ENCODE results near the gene PARP1.

DNA sequence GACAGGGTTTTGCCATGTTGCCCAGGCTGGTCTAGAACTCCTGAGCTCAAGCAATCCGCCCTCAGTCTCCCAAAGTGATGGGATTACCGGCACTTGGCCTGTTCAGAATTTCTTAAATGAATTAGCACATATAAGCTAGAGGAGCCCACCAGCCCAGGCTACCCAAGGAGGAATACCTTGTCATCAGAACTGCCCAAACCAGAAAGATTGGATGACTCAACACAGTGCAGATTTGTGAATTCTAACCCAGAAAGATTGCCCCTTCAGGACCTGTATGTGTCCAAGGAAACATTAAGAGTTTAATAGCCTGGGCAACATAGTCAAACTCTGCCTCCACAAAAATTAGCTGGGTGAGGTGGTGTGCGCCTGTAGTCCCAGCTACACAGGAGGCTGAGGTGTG lies 84.9 kb downstream of the PARP1 start:
- TF ChIP-seq, protein P1, sequence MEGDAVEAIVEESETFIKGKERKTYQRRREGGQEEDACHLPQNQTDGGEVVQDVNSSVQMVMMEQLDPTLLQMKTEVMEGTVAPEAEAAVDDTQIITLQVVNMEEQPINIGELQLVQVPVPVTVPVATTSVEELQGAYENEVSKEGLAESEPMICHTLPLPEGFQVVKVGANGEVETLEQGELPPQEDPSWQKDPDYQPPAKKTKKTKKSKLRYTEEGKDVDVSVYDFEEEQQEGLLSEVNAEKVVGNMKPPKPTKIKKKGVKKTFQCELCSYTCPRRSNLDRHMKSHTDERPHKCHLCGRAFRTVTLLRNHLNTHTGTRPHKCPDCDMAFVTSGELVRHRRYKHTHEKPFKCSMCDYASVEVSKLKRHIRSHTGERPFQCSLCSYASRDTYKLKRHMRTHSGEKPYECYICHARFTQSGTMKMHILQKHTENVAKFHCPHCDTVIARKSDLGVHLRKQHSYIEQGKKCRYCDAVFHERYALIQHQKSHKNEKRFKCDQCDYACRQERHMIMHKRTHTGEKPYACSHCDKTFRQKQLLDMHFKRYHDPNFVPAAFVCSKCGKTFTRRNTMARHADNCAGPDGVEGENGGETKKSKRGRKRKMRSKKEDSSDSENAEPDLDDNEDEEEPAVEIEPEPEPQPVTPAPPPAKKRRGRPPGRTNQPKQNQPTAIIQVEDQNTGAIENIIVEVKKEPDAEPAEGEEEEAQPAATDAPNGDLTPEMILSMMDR (IDR thresholded peaks at IDR 0.05 in 2 of 3, conservative IDR thresholded peaks at IDR 0.05 in 1 of 3; ENCODE audit: borderline replicate concordance in 1 of 3, insufficient read depth in 1 of 3, low read depth in 2 of 3, low read length in 2 of 3) = no peak
- TF ChIP-seq SP1 (IDR thresholded peaks at IDR 0.05; ENCODE audit: low read depth) = no peak
- TF ChIP-seq ELF1 (IDR thresholded peaks at IDR 0.05; ENCODE audit: borderline replicate concordance, low read depth) = no peak
- TF ChIP-seq EZH2 (IDR thresholded peaks at IDR 0.05) = no peak
- no peak for TF ChIP-seq ZFX (IDR thresholded peaks at IDR 0.05)
- TF ChIP-seq, protein P2, sequence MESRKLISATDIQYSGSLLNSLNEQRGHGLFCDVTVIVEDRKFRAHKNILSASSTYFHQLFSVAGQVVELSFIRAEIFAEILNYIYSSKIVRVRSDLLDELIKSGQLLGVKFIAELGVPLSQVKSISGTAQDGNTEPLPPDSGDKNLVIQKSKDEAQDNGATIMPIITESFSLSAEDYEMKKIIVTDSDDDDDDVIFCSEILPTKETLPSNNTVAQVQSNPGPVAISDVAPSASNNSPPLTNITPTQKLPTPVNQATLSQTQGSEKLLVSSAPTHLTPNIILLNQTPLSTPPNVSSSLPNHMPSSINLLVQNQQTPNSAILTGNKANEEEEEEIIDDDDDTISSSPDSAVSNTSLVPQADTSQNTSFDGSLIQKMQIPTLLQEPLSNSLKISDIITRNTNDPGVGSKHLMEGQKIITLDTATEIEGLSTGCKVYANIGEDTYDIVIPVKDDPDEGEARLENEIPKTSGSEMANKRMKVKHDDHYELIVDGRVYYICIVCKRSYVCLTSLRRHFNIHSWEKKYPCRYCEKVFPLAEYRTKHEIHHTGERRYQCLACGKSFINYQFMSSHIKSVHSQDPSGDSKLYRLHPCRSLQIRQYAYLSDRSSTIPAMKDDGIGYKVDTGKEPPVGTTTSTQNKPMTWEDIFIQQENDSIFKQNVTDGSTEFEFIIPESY (IDR thresholded peaks at IDR 0.05; ENCODE audit: extremely low read depth, insufficient replicate concordance, low read length) = no peak
- TF ChIP-seq JUND (IDR thresholded peaks at IDR 0.05) = no peak
- TF ChIP-seq POLR2AphosphoS5 (IDR thresholded peaks at IDR 0.05; ENCODE audit: low read depth, low read length) = no peak

Measured in HCT116 (cell line).